ENCODE measurements around the gene STRN4.
"Not testable (repeated sequence)": the region's sequence is repeated elsewhere in the genome, so short reads cannot be mapped to it uniquely, and the experiment has no call there.

STRN4 gene

GRCh38 chr19:46773018-46773399 lies 26.8 kb upstream of the STRN4 start:
- DNase-seq, result no peak

GRCh38 chr19:46772170-46773017 lies 26.1 kb upstream of the STRN4 start:
- no peak for DNase-seq

- DNase-seq, result not testable (repeated sequence)
Measured at GRCh38 chr19:46768746-46769145, 22.5 kb upstream of the STRN4 start.

DNA sequence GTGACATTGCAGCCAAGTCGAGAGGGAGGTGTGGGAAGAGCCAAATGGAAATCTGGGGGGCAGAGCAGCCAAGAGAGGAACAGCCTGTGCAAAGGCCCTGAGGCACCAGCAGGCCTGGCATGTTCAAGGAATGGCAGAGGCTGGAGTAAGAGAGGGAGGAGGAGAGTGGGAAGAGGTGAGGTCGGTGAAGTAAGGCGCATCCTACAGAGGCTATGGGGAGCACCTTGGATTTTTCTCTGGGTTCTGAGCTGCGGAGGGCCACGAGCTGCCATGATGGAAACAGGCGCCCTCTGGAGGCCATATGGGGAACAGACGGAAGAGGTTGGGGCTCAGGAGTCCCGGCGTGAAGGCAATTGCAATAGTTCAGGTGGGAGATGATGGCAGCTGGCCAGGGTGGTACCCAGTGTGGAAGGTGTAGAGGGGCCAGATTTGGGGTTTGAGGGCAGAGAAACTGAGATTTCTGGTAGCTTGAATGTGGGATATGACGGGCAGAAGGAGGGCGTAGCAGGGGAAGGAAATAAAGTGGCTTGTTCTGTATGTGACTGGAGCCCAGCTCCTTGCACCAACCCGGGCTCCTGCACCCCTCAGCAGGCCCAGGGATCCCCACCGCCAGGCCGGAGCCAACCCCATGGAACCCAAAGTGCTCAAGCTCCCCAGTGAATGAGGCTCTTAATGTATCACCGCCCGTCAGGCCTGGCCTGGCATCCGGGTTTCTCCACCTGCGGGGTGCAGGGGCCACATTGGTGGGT lies 20.5 kb upstream of the STRN4 start:
- no peak for DNase-seq

GRCh38 chr19:46764817-46765291 lies 18.6 kb upstream of the STRN4 start:
- DNase-seq, result peak in 2 of 56 donors; percentile 9 to 30

DNA sequence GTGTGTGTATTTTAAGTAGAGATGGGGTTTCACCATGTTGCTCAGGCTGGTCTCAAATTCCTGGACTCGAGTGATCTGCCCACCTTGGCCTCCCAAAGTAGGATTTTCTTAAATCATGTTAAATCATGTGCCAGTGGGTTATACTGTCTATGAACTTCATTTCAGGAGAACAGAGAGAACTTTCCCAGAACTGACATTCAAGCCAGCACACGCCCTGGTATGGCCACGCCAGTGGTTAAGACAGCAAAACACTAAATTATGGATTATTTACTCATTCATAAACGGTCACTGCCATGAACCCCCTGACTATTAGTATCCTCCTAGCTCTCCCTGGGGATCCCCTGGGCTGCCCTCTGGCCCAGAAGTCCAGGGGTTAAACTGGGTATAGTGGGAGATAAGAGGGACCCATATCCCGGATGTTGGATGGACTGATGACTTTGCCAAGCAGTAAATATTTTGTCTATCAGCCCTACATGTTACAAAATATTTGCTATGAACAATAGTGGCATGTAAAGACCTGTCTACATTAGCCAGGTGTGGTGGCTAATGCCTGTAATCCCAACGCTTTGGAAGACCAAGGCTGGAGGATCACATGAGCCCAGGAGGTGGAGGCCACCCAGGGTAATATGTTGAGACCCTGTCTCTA lies 16.1 kb upstream of the STRN4 start:
- no peak for DNase-seq

GRCh38 chr19:46761418-46761831 lies 15.2 kb upstream of the STRN4 start:
- DNase-seq, result no peak

DNA sequence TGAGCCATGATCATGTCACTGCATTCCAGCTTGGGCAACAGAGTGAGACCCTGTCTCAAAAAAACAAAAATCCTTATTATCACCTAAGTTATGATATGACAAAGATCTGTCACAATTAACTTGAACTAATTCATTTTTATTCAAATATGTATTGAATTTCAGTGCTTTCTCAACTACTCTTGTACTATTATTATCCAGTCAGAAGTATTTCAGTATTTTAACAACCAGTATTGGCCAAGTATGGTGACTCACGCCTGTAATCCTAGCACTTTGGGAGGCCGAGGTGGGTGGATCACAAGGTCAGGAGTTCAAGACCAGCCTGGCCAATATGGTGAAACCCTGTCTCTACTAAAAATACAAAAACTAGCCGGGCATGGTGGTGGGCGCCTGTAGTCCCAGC lies 14.6 kb upstream of the STRN4 start:
- not testable (repeated sequence) for DNase-seq

DNA sequence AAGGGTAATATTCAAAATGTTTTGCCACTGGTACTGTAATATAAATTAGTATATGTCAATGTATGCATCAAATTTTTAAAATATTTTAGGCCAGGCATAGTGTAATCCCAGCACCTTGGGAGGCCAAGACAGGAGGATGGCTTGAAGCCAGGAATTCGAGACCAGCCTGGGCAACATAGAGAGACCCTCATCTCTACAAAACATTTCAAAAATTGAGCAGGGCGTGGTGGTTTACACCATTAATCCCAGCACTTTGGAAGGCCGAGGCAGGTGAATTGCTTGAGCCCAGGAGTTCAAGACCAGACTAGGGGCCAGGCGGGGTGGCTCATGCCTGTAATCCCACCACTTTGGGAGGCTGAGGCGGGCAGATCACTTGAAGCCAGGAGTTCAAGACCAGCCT lies 14.1 kb upstream of the STRN4 start:
- no peak for DNase-seq

- no peak for DNase-seq
Measured at GRCh38 chr19:46759817-46760333, 13.6 kb upstream of the STRN4 start.

DNA sequence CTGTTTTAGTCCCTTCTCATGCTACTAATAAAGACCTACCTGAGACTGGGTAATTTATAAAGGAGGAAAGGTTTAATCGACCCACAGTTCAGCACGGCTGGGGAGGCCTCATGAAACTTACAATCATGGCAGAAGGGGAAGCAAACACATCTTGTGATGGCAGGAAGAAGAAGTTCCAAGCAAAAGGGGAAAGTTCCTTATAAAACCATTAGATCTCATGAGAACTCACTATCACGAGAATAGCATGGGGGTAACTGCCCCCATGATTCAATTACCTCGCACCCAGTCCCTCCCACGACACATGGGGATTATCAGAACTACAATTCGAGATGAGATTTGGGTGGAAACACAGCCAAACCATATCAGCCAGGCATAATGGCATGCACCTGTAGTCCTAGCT lies 13.0 kb upstream of the STRN4 start:
- no peak for DNase-seq

DNA sequence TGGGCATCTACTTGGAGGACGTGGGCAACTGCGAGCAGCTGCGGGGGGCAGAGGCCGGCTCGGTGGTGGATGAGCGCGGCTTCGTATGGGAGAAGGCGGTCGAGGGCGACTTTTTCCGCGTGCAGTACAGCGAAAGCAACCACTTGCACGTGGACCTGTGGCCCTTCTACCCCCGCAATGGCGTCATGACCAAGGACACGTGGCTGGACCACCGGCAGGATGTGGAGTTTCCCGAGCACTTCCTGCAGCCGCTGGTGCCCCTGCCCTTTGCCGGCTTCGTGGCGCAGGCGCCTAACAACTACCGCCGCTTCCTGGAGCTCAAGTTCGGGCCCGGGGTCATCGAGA lies 10.3 kb upstream of the STRN4 start:
- no peak for DNase-seq

GRCh38 chr19:46755853-46756543 lies 9.7 kb upstream of the STRN4 start:
- DNase-seq, result no peak

GRCh38 chr19:46755077-46755852 lies 9.0 kb upstream of the STRN4 start:
- no peak for DNase-seq

- DNase-seq, result peak in 2 of 56 donors; percentile 5 to 24
Measured at GRCh38 chr19:46753420-46754155, 7.3 kb upstream of the STRN4 start.

DNA sequence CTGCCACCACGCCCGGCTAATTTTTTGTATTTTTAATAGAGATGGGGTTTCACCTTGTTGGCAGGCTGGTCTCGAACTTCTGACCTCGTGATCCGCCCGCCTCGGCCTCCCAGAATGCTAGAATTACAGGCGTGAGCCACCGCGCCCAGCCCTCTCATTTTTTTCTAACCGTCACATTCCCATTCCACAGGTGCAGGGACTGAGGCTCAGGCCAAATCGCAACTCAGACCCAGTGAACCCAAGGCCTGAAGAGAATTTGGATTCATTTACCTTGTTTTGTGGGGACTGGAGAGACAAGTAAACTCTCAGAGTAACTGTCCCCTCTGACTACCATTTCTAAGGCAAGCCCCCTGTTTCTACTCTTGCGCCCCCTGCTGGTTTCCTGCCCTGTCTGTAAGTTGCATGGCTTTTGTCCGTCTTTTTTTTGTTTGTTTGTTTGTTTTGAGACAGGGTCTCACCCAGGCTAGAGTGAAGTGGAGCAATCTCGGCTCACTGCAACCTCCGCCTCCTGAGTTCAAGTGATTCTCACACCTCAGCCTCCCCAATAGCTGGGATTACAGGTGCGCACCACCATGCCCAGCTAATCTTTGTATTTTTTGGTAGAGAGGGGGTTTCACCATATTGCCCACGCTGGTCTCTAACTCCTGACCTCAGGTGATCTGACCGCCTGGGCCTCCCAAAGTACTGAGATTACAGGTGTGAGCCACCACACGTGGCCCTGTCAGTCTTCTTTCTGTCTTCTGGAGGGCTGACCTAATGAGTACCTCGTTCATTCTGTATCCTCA lies 2.3 kb upstream of the STRN4 start:
- DNase-seq, result peak in 15 of 56 donors; percentile 6 to 60 (median 25)

DNA sequence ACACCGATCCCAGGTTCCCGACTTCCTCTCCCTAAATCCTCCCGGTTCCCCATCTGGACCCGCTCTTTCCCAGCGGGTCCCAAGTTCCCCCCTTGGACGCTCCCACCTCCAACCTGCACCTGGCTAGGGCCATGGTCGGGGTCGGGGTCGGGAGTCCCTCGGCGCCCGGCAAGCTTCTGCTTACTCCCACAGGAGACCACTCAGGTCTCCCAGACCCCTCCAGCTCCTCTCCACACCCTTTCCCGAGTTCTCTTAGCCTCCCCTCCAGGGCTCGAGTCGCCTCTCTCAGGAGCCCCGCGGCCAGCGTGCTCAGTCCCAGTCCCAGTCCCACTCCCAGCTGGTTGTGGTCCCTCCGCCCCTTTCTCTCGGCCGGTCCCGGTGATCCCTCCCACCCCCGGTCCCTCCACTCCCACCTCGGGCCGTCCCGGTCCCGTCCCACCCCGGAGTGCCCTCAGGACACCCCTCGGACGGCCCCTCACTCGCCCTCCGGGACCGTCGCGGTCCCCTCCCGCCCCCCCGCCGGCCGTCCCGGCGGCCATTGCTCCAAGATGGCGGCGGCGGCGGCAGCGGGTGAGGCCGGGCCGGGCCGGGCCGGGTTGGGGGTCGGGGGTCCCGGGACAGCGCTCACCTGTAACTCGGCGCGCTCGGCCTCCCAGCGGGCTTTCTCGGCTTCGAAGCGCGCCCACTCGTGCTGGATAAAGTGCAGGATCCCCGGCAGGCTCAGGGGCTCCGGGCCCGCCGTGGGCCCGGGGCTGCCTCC lies 549 bp downstream of the STRN4 start, which contains the start of gene FKRP:
FKRP (plus strand) TSS at position 537 of the 760 bp plus-strand sequence. CDS start 9,394 bp downstream, outside the sequence.
- peak in 16 of 56 donors; percentile 13 to 58 (median 38) for DNase-seq

DNA sequence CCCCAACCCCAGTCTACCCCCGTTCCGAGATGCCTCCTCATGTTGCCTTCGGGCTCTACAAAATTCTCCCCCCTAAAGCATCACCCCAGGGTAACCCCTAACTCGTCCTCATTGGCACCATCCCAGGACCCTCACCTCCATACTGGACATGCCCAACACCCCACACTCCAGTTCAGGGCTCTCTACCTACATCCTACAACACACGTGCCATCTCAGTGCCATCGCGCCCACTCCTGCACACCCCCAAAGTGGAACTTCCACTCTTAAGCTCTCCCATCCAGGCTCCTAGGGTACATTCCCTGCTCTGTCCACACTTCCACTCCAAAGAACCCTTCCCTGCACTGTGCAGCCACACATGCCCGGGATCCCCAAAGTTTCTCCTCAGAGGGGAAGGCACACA lies 1.2 kb downstream of the STRN4 start:
- DNase-seq, result no peak
